AG10803 (cell line): ENCODE data around the gene RAB11FIP3.
A peak's percentile ranks its signal among the peaks of the same experiment; 100 is the strongest.

ENCODE experiments used
- DNase-seq: peaks from one replicate; pipeline ENCODE4 v3.0.0; 2010; ENCODE audit warnings: low read depth
- H3K4me3 ChIP-seq: 2 replicates; pipeline ENCODE4 v1.5.1; 2011; ENCODE audit warnings: mild to moderate bottlenecking, low read length, control low read depth
- TF ChIP-seq, protein P1 (sequence below): conservative IDR thresholded peaks from 2 replicates; pipeline ENCODE4 v1.5.1; 2011; ENCODE audit warnings: mild to moderate bottlenecking, low read length, control low read depth, inconsistent platforms

Gene RAB11FIP3

DNA sequence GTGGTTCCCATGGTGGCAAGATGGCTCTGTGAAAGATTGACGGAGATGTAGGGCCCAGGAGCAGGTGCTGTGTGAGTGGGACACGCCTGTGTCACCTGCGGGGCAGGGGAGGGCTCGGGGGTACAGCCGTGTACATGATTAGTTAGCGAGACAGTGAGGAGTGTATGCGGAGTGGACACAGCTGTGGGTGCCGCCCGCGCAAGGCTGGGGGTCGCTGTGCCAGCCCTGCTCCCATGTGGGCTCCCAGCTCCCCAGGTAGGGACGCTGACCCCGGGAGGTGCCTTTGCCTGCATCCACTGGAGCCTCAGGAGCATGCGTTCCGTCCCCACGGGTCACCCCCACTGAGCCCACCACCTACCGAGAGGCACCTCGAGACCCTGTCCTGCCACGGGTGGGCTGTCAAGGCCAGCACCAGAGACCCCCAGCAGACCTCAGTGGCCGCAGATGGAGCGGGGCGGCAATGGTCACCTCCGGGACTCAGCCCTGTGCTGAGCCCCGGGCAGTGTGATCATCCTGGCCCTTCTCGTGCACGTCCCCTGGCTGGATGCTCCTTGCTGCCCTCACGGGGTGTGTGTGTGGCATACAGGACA is 109.5 kb downstream of the RAB11FIP3 start:
- DNase-seq = no peak
- H3K4me3 ChIP-seq = no peak overlapping the region
- TF ChIP-seq, protein P1, sequence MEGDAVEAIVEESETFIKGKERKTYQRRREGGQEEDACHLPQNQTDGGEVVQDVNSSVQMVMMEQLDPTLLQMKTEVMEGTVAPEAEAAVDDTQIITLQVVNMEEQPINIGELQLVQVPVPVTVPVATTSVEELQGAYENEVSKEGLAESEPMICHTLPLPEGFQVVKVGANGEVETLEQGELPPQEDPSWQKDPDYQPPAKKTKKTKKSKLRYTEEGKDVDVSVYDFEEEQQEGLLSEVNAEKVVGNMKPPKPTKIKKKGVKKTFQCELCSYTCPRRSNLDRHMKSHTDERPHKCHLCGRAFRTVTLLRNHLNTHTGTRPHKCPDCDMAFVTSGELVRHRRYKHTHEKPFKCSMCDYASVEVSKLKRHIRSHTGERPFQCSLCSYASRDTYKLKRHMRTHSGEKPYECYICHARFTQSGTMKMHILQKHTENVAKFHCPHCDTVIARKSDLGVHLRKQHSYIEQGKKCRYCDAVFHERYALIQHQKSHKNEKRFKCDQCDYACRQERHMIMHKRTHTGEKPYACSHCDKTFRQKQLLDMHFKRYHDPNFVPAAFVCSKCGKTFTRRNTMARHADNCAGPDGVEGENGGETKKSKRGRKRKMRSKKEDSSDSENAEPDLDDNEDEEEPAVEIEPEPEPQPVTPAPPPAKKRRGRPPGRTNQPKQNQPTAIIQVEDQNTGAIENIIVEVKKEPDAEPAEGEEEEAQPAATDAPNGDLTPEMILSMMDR = no peak

DNA sequence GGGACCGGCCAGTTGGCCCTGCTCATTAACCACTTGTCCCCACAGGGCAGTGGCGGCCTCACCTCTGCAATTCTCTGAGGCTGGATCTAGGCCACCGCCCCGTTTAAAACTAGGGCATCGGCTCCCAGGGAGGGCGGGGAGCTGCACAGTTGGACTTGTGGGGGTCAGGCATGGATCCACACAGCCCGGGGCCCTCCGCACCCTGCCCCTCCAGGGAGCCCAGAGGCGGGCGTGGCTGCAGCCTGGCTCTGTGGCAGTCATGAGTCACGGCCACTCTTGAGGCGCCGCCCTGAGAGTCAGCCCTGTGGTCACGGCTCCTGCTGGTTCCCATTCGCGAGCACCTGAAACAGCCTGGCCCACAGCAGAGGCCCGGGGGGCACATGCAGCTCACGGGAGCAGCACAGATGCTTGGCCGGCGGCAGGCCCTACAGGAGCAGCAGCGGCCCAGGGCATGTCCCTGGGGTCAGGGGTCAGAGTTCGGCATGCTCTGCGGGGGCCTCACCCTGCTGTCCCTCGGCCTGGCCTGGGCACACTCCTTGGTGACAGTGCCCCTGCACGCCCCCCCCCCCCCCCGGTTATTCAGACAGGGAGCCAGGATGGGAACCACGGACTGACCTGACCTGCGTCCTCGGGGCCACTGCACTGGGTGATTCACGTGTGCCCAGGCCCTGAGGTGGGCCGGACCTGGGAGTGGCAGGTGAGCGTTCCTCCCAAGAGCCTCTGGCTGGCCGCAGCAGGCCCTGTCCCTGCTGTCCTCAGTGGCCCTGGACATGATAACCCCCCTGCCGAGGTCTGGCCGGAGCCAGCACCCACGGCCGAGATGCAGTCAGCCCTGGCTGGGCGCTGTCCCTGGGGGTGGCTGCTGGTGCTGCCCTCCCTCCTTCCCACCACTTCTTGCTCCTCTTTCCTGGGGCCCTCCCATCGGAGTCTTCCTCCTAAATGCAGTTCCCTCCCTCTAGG is 110.3 kb downstream of the RAB11FIP3 start:
- peak; percentile 69 for DNase-seq
- no peak overlapping the region for H3K4me3 ChIP-seq
- TF ChIP-seq, protein P1 = no peak

DNA sequence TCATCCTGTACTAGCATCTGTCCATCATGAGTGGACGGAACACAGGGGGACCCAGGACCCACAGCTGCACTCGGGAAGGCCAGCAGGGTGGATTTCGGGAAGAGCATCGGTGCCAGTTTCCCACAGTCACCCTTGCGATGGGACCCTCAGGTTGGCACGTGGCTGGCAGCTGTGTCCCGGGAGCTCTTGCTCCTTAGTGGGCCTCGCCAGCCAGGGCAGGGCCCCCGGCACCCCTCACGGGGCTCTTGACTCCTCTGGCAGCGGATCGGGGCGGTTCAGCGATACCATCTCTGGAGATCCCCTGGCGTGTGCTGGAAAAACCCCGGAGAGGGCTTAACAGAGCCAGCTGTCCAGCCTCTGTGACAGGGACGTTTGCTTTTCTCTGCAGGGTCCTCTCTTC is 111.3 kb downstream of the RAB11FIP3 start:
- H3K4me3 ChIP-seq = no peak overlapping the region
- DNase-seq = no peak
- TF ChIP-seq, protein P1 = no peak

DNA sequence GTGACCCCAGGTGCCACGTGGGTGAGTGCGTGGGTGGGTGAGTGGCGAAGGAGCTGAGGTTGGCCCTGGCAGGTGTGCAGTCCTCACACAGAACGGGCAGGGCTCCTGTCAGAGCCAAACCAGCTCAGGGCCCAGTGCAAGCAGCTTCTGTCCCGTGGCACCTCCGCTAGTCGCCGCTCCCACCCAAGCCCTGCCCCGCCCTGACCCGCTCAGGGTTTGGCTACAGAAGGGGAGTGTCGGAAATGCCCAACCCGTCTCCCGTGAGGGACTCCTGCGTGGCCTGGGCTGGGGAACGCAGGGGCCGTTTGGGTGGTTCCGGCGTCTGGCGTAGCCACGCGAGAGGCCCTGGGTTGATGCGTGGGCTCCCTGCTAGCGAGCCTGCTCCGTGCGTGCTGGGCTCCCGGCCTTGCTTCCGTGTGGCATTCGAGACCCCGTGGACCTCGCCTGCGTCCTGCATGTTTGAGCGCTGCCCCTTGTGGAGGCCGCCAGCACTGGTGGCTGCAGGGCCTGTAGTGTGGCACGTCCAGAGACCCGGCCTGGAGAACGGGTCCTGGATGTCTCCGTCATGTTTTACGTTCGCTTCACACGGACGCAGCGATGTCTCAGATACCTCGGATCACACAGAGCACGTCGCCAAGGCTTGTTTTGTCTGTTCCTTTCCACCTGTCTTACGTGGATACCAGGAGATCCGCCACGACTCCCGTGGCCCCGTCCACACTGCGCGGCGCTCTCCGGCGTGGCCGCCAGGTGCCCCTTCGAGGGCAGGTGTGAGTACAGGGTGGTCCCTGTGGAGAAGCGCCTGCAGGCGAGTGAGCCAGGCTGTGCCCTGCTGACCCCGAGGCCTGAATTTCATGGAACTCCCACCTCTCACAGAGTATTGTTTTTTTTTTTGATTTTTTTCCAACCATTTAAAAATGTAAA is 112.2 kb downstream of the RAB11FIP3 start:
- TF ChIP-seq, protein P1 = no peak
- no peak overlapping the region for H3K4me3 ChIP-seq

DNA sequence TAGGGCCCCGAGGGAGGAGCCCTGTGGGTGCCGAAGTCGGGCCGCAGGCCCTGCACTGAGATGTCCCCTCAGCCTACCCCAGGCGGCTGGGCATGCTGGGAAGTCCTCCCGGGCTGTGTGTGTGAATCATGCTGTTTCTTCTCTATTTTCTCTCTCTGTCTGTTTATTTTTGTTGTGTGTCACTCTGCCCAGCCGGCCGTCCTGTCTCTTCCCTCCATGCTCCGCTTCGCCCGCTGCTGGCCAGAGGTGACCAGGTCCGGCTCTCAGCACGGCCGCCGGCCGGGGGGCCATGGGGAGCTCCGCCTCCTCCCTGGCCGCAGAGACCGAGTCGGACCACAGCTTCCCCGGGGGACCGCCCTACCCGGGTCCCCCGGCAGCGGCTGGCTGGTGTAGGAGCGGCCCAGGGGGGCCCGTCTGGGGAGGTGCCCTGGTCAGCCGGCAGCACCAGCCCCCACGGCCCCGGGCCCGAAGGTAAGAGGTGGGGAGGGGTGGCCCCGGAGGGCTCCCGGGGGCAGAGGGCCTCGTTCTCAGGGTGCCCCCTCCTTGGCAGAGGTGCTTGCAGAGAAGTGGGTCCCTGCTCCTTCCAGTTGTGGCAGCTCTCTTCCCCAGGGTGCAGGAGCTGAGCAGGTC is 114.6 kb downstream of the RAB11FIP3 start:
- H3K4me3 ChIP-seq = no peak overlapping the region
- TF ChIP-seq, protein P1 = no peak
- no peak for DNase-seq

More for the DNA sequence above, 112.2 kb downstream of the RAB11FIP3 start:
- DNase-seq = no peak

DNA sequence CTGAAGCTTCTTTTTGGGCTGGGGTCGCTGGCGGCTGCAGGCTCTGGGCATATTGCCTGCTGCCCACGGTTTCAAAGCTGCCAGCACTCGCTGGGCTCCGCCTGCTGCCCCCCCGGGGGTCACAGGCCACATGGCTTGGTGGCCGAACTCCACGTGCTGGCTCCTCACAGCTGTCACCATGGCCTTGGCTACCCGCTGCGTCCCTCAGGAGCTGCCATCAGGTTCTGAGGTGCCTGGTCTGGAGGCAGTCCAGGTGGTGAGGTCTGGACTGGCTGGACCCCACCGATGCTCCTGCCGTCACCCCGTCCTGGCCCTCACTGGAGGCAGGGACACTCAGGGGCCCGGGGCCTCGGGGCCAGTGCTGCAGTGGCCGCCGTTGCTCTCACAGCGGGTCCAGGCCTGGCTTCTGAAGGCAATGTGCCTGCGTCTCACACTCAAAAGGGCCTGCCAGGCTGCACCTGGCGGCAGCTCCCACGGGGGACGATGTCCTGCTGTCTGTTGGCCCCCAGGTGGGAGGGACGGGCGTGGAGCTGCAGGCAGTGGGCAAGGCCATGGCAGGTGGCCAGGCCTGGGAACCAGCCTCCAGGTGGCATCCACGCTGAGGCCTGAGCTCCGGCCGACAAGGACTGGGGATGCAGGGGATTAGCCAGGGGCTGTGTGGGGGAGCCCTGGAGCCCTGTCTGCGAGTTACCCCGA is 115.3 kb downstream of the RAB11FIP3 start:
- no peak overlapping the region for H3K4me3 ChIP-seq
- DNase-seq = no peak
- TF ChIP-seq, protein P1 = no peak
